RWPE2 (cell line): ENCODE results near the gene EWSR1.
"Not testable (repeated sequence)": the region's sequence is repeated elsewhere in the genome, so short reads cannot be mapped to it uniquely, and the experiment has no call there.

ENCODE experiments used
- ATAC-seq: fragments of 200-7000 bp; cut with Tn5 transposase; 3 replicates; pipeline ENCODE4 v1.9.1; 2021; ENCODE audit warnings: low read depth
- DNase-seq: peaks from one replicate; pipeline ENCODE4 v3.0.0-alpha.2; 2020; ENCODE audit warnings: low spot score
- H3K27ac ChIP-seq: fragments of 450-650 bp; 2 replicates; pipeline ENCODE4 v1.5.1; 2017; ENCODE audit warnings: mild to moderate bottlenecking; ENCODE audit not compliant: poor library complexity, severe bottlenecking
- H3K27me3 ChIP-seq: fragments of 250-450 bp; sonication (Bioruptor Pico); 2 replicates; pipeline ENCODE4 v1.5.1; 2021; ENCODE audit warnings: mild to moderate bottlenecking, moderate library complexity; ENCODE audit not compliant: insufficient read depth, poor library complexity, severe bottlenecking
- H3K36me3 ChIP-seq: fragments of 250-450 bp; sonication (Bioruptor Pico); 2 replicates; pipeline ENCODE4 v1.5.1; 2020; ENCODE audit warnings: low read depth, mild to moderate bottlenecking, moderate library complexity
- H3K4me1 ChIP-seq: fragments of 250-450 bp; sonication (Bioruptor Pico); 2 replicates; pipeline ENCODE4 v1.5.1; 2021; ENCODE audit warnings: mild to moderate bottlenecking, moderate library complexity; ENCODE audit not compliant: insufficient read depth, poor library complexity, severe bottlenecking
- H3K4me3 ChIP-seq: fragments of 250-450 bp; sonication (Bioruptor Pico); 2 replicates; pipeline ENCODE4 v1.5.1; 2021; ENCODE audit warnings: mild to moderate bottlenecking, moderate library complexity; ENCODE audit not compliant: severe bottlenecking
- H3K9me3 ChIP-seq: fragments of 250-450 bp; sonication (Bioruptor Pico); 2 replicates; pipeline ENCODE4 v1.5.1; 2021; ENCODE audit warnings: mild to moderate bottlenecking, moderate library complexity; ENCODE audit not compliant: severe bottlenecking
- CTCF ChIP-seq: fragments of 450-650 bp; IDR thresholded peaks from one replicate; pipeline ENCODE4 v1.5.1; 2017; ENCODE audit warnings: mild to moderate bottlenecking, moderate library complexity; ENCODE audit not compliant: poor library complexity, severe bottlenecking

EWSR1 gene

GRCh38 chr22:29231971-29232959 lies 35.8 kb upstream of the EWSR1 start:
- H3K36me3 ChIP-seq: no peaks in the 10 kb centered on the region
- H3K4me1 ChIP-seq: no peaks in the 10 kb centered on the region
- DNase-seq (no peak), ATAC-seq (no peak)
- H3K9me3 ChIP-seq: no peaks in the 10 kb centered on the region
- H3K27ac ChIP-seq: no peak overlapping the region
- no peak for TF ChIP-seq CTCF
- no peaks in the 10 kb centered on the region for H3K27me3 ChIP-seq
- no peak overlapping the region for H3K4me3 ChIP-seq

GRCh38 chr22:29233277-29233877 lies 34.7 kb upstream of the EWSR1 start:
- H3K4me1 ChIP-seq: no peaks in the 10 kb centered on the region
- H3K36me3 ChIP-seq: no peaks in the 10 kb centered on the region
- DNase-seq (no peak), ATAC-seq (no peak)
- H3K27me3 ChIP-seq: no peaks in the 10 kb centered on the region
- no peak overlapping the region for H3K4me3 ChIP-seq
- no peaks in the 10 kb centered on the region for H3K9me3 ChIP-seq
- no peak overlapping the region for H3K27ac ChIP-seq
- no peak for TF ChIP-seq CTCF

- DNase-seq, H3K4me1 ChIP-seq, ATAC-seq: not testable (repeated sequence)
Observed at GRCh38 chr22:29240481-29240880, 27.6 kb upstream of the EWSR1 start.

GRCh38 chr22:29243874-29244446 lies 24.1 kb upstream of the EWSR1 start:
- ATAC-seq (no peak), DNase-seq (no peak)
- Histone ChIP-seq H3K4me3 (no peak overlapping the region), H3K27ac (no peak overlapping the region), H3K4me1 (no peaks in the 10 kb centered on the region), H3K27me3 (no peaks in the 10 kb centered on the region), H3K36me3 (no peaks in the 10 kb centered on the region), H3K9me3 (peaks cover 5% of the 10 kb centered on the region)
- no peak for TF ChIP-seq CTCF

More at GRCh38 chr22:29240481-29240880, 27.6 kb upstream of the EWSR1 start:
- H3K27ac ChIP-seq, H3K4me3 ChIP-seq, H3K27me3 ChIP-seq, H3K9me3 ChIP-seq, H3K36me3 ChIP-seq: not testable (repeated sequence)

GRCh38 chr22:29244785-29245625 lies 23.1 kb upstream of the EWSR1 start:
- Histone ChIP-seq H3K4me1 (no peaks in the 10 kb centered on the region), H3K36me3 (no peaks in the 10 kb centered on the region), H3K27me3 (no peaks in the 10 kb centered on the region), H3K4me3 (no peak overlapping the region), H3K9me3 (peaks cover 5% of the 10 kb centered on the region), H3K27ac (no peak overlapping the region)
- ATAC-seq (peak; percentile 21; the same call in 1 of the 3 replicates), DNase-seq (no peak)
- no peak for TF ChIP-seq CTCF
